ENCODE measurements around the gene ST3GAL4. TPM values are rescaled to one million over a fixed set of nuclear protein-coding genes. Genes with fewer than 3 reads are reported as not detected.

The ST3GAL4 gene
- total RNA-seq, 2 donors from 2014 or later = 29.2 to 192 TPM

GRCh38 chr11:126400479-126400878 is 45.0 kb downstream of the ST3GAL4 start:
- Histone ChIP-seq H3K36me3 (no peaks in the 10 kb centered on the region), H3K4me3 (no peak overlapping the region), H3K27ac (no peak overlapping the region), H3K9me3 (no peaks in the 10 kb centered on the region), H3K27me3 (replicated peaks; ENCODE audit: insufficient read depth) (no peaks in the 10 kb centered on the region), H3K4me1 (replicated peaks) (no peaks in the 10 kb centered on the region)
- intact Hi-C loops (cut with DNase I) = no loop called here
- no peak for DNase-seq (ENCODE audit: low spot score)
- WGBS = 98% methylated on average over 6 of the region's 6 CpGs
- TF ChIP-seq POLR2A (IDR thresholded peaks at IDR 0.05) = no peak

- DNase-seq (ENCODE audit: low spot score) = peak; percentile 38
- WGBS = 49% methylated on average over 15 of the region's 15 CpGs
- Histone ChIP-seq H3K27ac (no peak overlapping the region), H3K9me3 (no peaks in the 10 kb centered on the region), H3K4me3 (no peak overlapping the region), H3K36me3 (no peaks in the 10 kb centered on the region), H3K4me1 (replicated peaks) (no peaks in the 10 kb centered on the region), H3K27me3 (replicated peaks; ENCODE audit: insufficient read depth) (no peaks in the 10 kb centered on the region)
- TF ChIP-seq CTCF (IDR thresholded peaks at IDR 0.05) (no peak), POLR2AphosphoS5 (IDR thresholded peaks at IDR 0.05) (peak; percentile 14)
- intact Hi-C loops (cut with DNase I) = no loop called here
Measured at GRCh38 chr11:126403022-126403581, 47.6 kb downstream of the ST3GAL4 start.

GRCh38 chr11:126403658-126404057 is 48.2 kb downstream of the ST3GAL4 start:
- H3K36me3 ChIP-seq = no peaks in the 10 kb centered on the region
- TF ChIP-seq CTCF (IDR thresholded peaks at IDR 0.05) (no peak), POLR2AphosphoS5 (IDR thresholded peaks at IDR 0.05) (no peak), POLR2A (IDR thresholded peaks at IDR 0.05) (no peak)
- H3K27me3 ChIP-seq (replicated peaks; ENCODE audit: insufficient read depth) = no peaks in the 10 kb centered on the region
- no peaks in the 10 kb centered on the region for H3K9me3 ChIP-seq
- intact Hi-C loops (cut with DNase I) = no loop called here
- DNase-seq (ENCODE audit: low spot score) = no peak
- no peak overlapping the region for H3K27ac ChIP-seq
- no peaks in the 10 kb centered on the region for H3K4me1 ChIP-seq (replicated peaks)
- no peak overlapping the region for H3K4me3 ChIP-seq
- 89% methylated on average over 8 of the region's 8 CpGs for WGBS

- intact Hi-C loops (cut with DNase I) = no loop called here
- Histone ChIP-seq H3K4me1 (replicated peaks) (no peaks in the 10 kb centered on the region), H3K27ac (no peak overlapping the region), H3K27me3 (replicated peaks; ENCODE audit: insufficient read depth) (no peaks in the 10 kb centered on the region), H3K36me3 (no peaks in the 10 kb centered on the region), H3K4me3 (no peak overlapping the region), H3K9me3 (no peaks in the 10 kb centered on the region)
- TF ChIP-seq POLR2A (IDR thresholded peaks at IDR 0.05) (no peak), CTCF (IDR thresholded peaks at IDR 0.05) (no peak), POLR2AphosphoS5 (IDR thresholded peaks at IDR 0.05) (no peak)
- 90% methylated on average over 5 of the region's 5 CpGs for WGBS
- no peak for DNase-seq (ENCODE audit: low spot score)
Measured at GRCh38 chr11:126404367-126404766, 48.9 kb downstream of the ST3GAL4 start.

- no peaks in the 10 kb centered on the region for H3K36me3 ChIP-seq
- no peak for DNase-seq (ENCODE audit: low spot score)
- WGBS = 95% methylated on average over 3 of the region's 3 CpGs
Measured at GRCh38 chr11:126405374-126405773, 49.9 kb downstream of the ST3GAL4 start.

More at GRCh38 chr11:126405374-126405773, 49.9 kb downstream of the ST3GAL4 start:
- Histone ChIP-seq H3K4me3 (no peak overlapping the region), H3K4me1 (replicated peaks) (no peaks in the 10 kb centered on the region), H3K27me3 (replicated peaks; ENCODE audit: insufficient read depth) (no peaks in the 10 kb centered on the region), H3K9me3 (no peaks in the 10 kb centered on the region), H3K27ac (no peak overlapping the region)
- TF ChIP-seq POLR2A (IDR thresholded peaks at IDR 0.05) (no peak), CTCF (IDR thresholded peaks at IDR 0.05) (no peak), POLR2AphosphoS5 (IDR thresholded peaks at IDR 0.05) (no peak)
- intact Hi-C loops (cut with DNase I) = no loop called here
